RWPE1 (cell line): ENCODE results near the gene DNAJC12.

Experiments used
- CTCF ChIA-PET: fragments of 350-600 bp; sonication (Branson Sonifier 250); formaldehyde crosslinking; extraction: SDS; loops from one replicate; lab custom pipeline; 2021; lab: Yijun Ruan, JAX
- POLR2A ChIA-PET: fragments of 400-600 bp; formaldehyde crosslinking; extraction: SDS; loops from one replicate; lab custom pipeline; 2020; ENCODE audit warnings: antibody characterized with exemption; ENCODE audit not compliant: low non-redundant PET; lab: Yijun Ruan, JAX
- DNase-seq: peaks from one replicate; pipeline ENCODE4 v3.0.0; 2012; ENCODE audit warnings: low spot score
- H3K27ac ChIP-seq: fragments of 450-650 bp; 2 replicates; pipeline ENCODE4 v1.5.1; 2017
- TF ChIP-seq, protein P1 (sequence below): fragments of 450-650 bp; conservative IDR thresholded peaks from 2 replicates; pipeline ENCODE4 v1.5.1; 2017; ENCODE audit warnings: low read depth, mild to moderate bottlenecking

DNAJC12 gene

DNA sequence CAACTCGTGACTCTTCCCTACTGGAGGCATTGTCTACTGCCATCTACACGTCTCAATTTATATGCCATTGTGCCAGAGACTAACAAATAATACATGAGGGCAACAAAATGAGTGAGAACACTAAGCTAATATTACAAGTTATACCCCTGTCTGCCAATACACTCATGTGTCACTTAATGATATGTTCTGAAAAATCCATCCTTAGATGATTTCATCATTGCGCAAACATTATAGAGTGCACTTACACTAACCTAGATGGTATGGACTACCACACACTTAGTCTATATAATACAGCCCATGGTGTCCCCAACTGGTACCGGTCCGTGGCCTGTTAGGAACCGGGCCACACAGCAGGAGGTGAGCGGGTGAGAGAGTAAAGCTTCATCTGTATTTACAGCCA is 77.7 kb downstream of the DNAJC12 start:
- POLR2A ChIA-PET, result no interaction called here
- no peak for DNase-seq
- CTCF ChIA-PET, result interaction anchor here (0.6 kb wide), 2 partner anchors 63 to 95 kb away, joined by 3 read pairs; no protein-coding TSS in a partner anchor
- TF ChIP-seq, protein P1, sequence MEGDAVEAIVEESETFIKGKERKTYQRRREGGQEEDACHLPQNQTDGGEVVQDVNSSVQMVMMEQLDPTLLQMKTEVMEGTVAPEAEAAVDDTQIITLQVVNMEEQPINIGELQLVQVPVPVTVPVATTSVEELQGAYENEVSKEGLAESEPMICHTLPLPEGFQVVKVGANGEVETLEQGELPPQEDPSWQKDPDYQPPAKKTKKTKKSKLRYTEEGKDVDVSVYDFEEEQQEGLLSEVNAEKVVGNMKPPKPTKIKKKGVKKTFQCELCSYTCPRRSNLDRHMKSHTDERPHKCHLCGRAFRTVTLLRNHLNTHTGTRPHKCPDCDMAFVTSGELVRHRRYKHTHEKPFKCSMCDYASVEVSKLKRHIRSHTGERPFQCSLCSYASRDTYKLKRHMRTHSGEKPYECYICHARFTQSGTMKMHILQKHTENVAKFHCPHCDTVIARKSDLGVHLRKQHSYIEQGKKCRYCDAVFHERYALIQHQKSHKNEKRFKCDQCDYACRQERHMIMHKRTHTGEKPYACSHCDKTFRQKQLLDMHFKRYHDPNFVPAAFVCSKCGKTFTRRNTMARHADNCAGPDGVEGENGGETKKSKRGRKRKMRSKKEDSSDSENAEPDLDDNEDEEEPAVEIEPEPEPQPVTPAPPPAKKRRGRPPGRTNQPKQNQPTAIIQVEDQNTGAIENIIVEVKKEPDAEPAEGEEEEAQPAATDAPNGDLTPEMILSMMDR, result no peak
- H3K27ac ChIP-seq, result no peak overlapping the region
